Gastroesophageal sphincter (tissue), 3 donors: Measurements from ENCODE around the gene RAP1GAP2.

ENCODE experiments used
- CTCF ChIP-seq, 4 experiments: fragments of 200-600 bp in 2 of 4; fragments of 450-650 bp in 2 of 4; sonication (generic) in 1 of 4; IDR thresholded peaks; one replicate each; pipeline ENCODE4 v1.5.1; 2017 to 2019; ENCODE audit warnings: antibody characterized with exemption in 4 of 4, mild to moderate bottlenecking in 2 of 4, moderate library complexity in 2 of 4
- EP300 ChIP-seq: sonication (generic); formaldehyde crosslinking; IDR thresholded peaks from one replicate; pipeline ENCODE4 v1.6.1; 2017; ENCODE audit warnings: antibody characterized with exemption, mild to moderate bottlenecking
- POLR2A ChIP-seq, 2 donors: fragments of 450-650 bp; IDR thresholded peaks; one replicate each; pipeline ENCODE4 v1.6.1; 2017; ENCODE audit warnings: antibody characterized with exemption in 2 of 2, mild to moderate bottlenecking in 2 of 2, moderate library complexity in 1 of 2
- POLR2AphosphoS5 ChIP-seq: sonication (generic); formaldehyde crosslinking; IDR thresholded peaks from one replicate; pipeline ENCODE4 v1.6.1; 2017; ENCODE audit warnings: antibody characterized with exemption

GRCh38 chr17:2980211-2980903 lies 184.1 kb downstream of the RAP1GAP2 start:
- no peak for TF ChIP-seq POLR2AphosphoS5
- TF ChIP-seq POLR2A (IDR thresholded peaks at IDR 0.05) = no peak
- TF ChIP-seq CTCF (IDR thresholded peaks at IDR 0.05) = no peak
- TF ChIP-seq EP300 = no peak
